Hepatocyte (in vitro differentiated cells): ENCODE data around the gene FLACC1. TPM values are rescaled to one million over a fixed set of nuclear protein-coding genes. Genes with fewer than 3 reads are reported as not detected.

Experiments used
- DNase-seq: peaks from one replicate; pipeline ENCODE4 v3.0.0-alpha.2; 2016; ENCODE audit warnings: low spot score
- H2AFZ ChIP-seq: fragments of 200-600 bp; sonication (generic); 2 replicates; pipeline ENCODE4 v1.6.0; 2016; ENCODE audit warnings: antibody characterized with exemption, mild to moderate bottlenecking
- H3K27ac ChIP-seq: fragments of 200-600 bp; sonication (generic); 2 replicates; pipeline ENCODE4 v1.5.1; 2016; ENCODE audit warnings: mild to moderate bottlenecking
- H3K27me3 ChIP-seq: fragments of 200-600 bp; sonication (generic); 2 replicates; pipeline ENCODE4 v1.6.1; 2016
- H3K36me3 ChIP-seq: fragments of 200-600 bp; sonication (generic); replicated peaks from 2 replicates; pipeline ENCODE4 v1.5.1; 2016; ENCODE audit warnings: low read depth; ENCODE audit not compliant: insufficient read depth
- H3K4me1 ChIP-seq: fragments of 200-600 bp; sonication (generic); 2 replicates; pipeline ENCODE4 v1.5.1; 2016; ENCODE audit warnings: mild to moderate bottlenecking, moderate library complexity; ENCODE audit not compliant: insufficient read depth
- H3K4me2 ChIP-seq: fragments of 200-600 bp; sonication (generic); 2 replicates; pipeline ENCODE4 v1.6.0; 2016
- H3K4me3 ChIP-seq: fragments of 200-600 bp; sonication (generic); 2 replicates; pipeline ENCODE4 v1.5.1; 2016; ENCODE audit warnings: mild to moderate bottlenecking
- H3K79me2 ChIP-seq: fragments of 200-600 bp; sonication (generic); 2 replicates; pipeline ENCODE4 v1.6.0; 2017; ENCODE audit warnings: mild to moderate bottlenecking
- H3K9me2 ChIP-seq: fragments of 200-600 bp; sonication (generic); replicated peaks from 2 replicates; pipeline ENCODE4 v1.6.0; 2017; ENCODE audit warnings: mild to moderate bottlenecking; ENCODE audit not compliant: insufficient read depth
- H3K9me3 ChIP-seq: fragments of 200-600 bp; sonication (generic); 2 replicates; pipeline ENCODE4 v1.5.1; 2016; ENCODE audit warnings: low read depth, mild to moderate bottlenecking
- H4K20me1 ChIP-seq: fragments of 200-600 bp; sonication (generic); 2 replicates; pipeline ENCODE4 v1.6.0; 2016; ENCODE audit warnings: mild to moderate bottlenecking; ENCODE audit not compliant: insufficient read depth, poor library complexity, severe bottlenecking
- EZH2 ChIP-seq: fragments of 200-600 bp; sonication (generic); IDR thresholded peaks from 2 replicates; pipeline ENCODE4 v1.6.1; 2016; ENCODE audit warnings: antibody characterized with exemption, mild to moderate bottlenecking, borderline replicate concordance
- EZH2phosphoT487 ChIP-seq: fragments of 200-600 bp; sonication (generic); IDR thresholded peaks from one replicate; pipeline ENCODE4 v1.6.1; 2018; ENCODE audit warnings: antibody characterized with exemption, mild to moderate bottlenecking, low read depth, moderate library complexity; ENCODE audit not compliant: unreplicated experiment, severe bottlenecking
- WGBS: methylation state at CpG from one replicate; pipeline ENCODE4 v1.1.6; 2016; ENCODE audit warnings: low lambda C conversion rate; ENCODE audit errors: missing lambda C conversion rate; 5-methylcytosine and 5-hydroxymethylcytosine counted together
- polyA plus RNA-seq: library from polyadenylated mRNA; unstranded; fragments of >200 nt; fragmentation: Nextera tagmentation; extraction: Ambion mirVana; gene quantifications from 2 replicates; pipeline ENCODE4 v1.2.1, GENCODE V29; 2016
- total RNA-seq: library from RNA; depleted of rRNA; stranded (reverse); fragments of >200 nt; gene quantifications from 2 replicates; pipeline ENCODE4 v1.2.3, GENCODE V29; 2014
- TF ChIP-seq, protein P1 (sequence below): fragments of 200-600 bp; sonication (generic); IDR thresholded peaks from 2 replicates; pipeline ENCODE4 v1.5.1; 2016; ENCODE audit warnings: antibody characterized with exemption, mild to moderate bottlenecking; ENCODE audit not compliant: poor library complexity

Gene FLACC1
- total and polyA plus RNA-seq, 2 experiments from 2014 or later: 0.34 to 0.80 TPM

DNA sequence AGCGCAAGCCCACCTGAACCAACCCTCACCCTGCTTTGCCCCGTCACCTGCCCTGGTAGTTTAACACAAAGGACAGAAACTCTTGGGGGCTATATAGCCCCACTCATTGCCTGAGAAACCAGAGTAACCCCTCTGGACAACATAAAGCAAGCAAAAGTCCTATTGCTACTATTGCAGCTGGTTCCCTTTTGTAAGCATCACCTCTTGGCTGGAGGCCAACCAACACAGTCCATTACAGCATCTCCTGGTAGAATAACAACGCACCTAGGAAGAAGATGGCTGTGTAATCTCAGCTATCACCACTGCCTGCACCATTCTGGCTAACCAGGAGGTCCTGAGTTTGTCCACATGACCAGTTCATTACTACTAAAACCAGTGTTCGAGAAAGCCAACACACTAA, 36.4 kb downstream of the FLACC1 start:
- H4K20me1 ChIP-seq: no peaks in the 10 kb centered on the region
- 95% methylated on average over 4 of the region's 4 CpGs for WGBS
- H3K79me2 ChIP-seq: no peaks in the 10 kb centered on the region
- TF ChIP-seq EZH2phosphoT487 (no peak), EZH2 (no peak)
- TF ChIP-seq, protein P1, sequence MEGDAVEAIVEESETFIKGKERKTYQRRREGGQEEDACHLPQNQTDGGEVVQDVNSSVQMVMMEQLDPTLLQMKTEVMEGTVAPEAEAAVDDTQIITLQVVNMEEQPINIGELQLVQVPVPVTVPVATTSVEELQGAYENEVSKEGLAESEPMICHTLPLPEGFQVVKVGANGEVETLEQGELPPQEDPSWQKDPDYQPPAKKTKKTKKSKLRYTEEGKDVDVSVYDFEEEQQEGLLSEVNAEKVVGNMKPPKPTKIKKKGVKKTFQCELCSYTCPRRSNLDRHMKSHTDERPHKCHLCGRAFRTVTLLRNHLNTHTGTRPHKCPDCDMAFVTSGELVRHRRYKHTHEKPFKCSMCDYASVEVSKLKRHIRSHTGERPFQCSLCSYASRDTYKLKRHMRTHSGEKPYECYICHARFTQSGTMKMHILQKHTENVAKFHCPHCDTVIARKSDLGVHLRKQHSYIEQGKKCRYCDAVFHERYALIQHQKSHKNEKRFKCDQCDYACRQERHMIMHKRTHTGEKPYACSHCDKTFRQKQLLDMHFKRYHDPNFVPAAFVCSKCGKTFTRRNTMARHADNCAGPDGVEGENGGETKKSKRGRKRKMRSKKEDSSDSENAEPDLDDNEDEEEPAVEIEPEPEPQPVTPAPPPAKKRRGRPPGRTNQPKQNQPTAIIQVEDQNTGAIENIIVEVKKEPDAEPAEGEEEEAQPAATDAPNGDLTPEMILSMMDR: no peak
- no peaks in the 10 kb centered on the region for H3K9me3 ChIP-seq
- no peak for DNase-seq
- no peaks in the 10 kb centered on the region for H3K27me3 ChIP-seq
- no peak overlapping the region for H2AFZ ChIP-seq
- no peaks in the 10 kb centered on the region for H3K36me3 ChIP-seq
- H3K27ac ChIP-seq: no peak overlapping the region
- H3K4me3 ChIP-seq: no peak overlapping the region
- no peaks in the 10 kb centered on the region for H3K4me1 ChIP-seq
- no peaks in the 10 kb centered on the region for H3K9me2 ChIP-seq
- no peak overlapping the region for H3K4me2 ChIP-seq

GRCh38 chr2:201320257-201320656, 36.9 kb downstream of the FLACC1 start:
- no peak overlapping the region for H3K4me3 ChIP-seq
- no peaks in the 10 kb centered on the region for H3K9me3 ChIP-seq
- no peaks in the 10 kb centered on the region for H3K4me1 ChIP-seq
- H2AFZ ChIP-seq: no peak overlapping the region
- no peak overlapping the region for H3K27ac ChIP-seq
- no peaks in the 10 kb centered on the region for H3K9me2 ChIP-seq
- DNase-seq: no peak
- H4K20me1 ChIP-seq: no peaks in the 10 kb centered on the region
- no peaks in the 10 kb centered on the region for H3K36me3 ChIP-seq
- H3K4me2 ChIP-seq: no peak overlapping the region
- WGBS: 86% methylated on average over 4 of the region's 4 CpGs
- TF ChIP-seq, protein P1: no peak
- TF ChIP-seq EZH2phosphoT487 (no peak), EZH2 (no peak)
- H3K79me2 ChIP-seq: no peaks in the 10 kb centered on the region
- no peaks in the 10 kb centered on the region for H3K27me3 ChIP-seq

DNA sequence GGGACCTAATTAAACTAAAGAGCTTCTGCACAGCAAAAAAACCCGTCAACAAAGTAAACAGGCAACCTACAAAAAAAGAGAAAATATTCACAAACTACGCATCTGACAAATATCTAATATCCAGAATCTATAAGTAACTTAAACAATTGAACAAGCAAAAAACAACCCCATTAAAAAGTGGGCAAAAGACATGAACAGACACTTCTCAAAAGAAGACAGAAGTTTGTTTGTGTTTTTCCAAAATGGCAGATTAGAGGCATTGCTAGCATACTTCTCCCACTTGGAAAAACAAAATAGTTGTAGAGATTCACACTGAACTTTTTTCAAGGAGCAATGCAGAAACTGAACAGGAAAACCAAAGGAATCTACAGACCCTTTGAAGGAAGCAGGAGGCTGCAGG, 37.6 kb downstream of the FLACC1 start:
- no peak overlapping the region for H3K4me3 ChIP-seq
- WGBS: 74% methylated on average over 2 of the region's 2 CpGs
- H3K27me3 ChIP-seq: no peaks in the 10 kb centered on the region
- no peaks in the 10 kb centered on the region for H3K4me1 ChIP-seq
- no peak for DNase-seq
- TF ChIP-seq EZH2 (no peak), EZH2phosphoT487 (no peak)
- TF ChIP-seq, protein P1: no peak
- H2AFZ ChIP-seq: no peak overlapping the region
- H3K9me3 ChIP-seq: no peaks in the 10 kb centered on the region
- H3K79me2 ChIP-seq: no peaks in the 10 kb centered on the region
- H4K20me1 ChIP-seq: no peaks in the 10 kb centered on the region
- H3K9me2 ChIP-seq: no peaks in the 10 kb centered on the region
- no peaks in the 10 kb centered on the region for H3K36me3 ChIP-seq
- H3K4me2 ChIP-seq: no peak overlapping the region
- H3K27ac ChIP-seq: no peak overlapping the region

DNA sequence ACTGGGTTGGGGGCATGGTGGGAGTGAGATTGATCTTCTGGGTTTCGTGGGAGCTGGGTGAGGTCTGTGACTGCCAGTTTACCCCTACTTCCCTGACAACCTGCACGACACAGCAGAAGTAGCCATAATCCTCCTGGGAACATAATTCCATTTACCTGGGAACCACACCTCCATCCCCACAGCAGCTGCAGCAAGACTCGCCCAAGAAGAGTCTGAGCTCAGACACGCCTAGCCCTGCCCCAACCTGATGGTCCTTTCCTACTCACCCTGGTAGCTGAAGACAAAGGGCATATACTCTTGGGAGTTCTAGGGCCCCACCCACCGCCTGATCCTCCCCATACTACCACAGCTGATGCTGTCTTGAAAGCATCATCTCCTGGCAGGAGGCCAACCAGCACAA, 43.8 kb downstream of the FLACC1 start:
- Histone ChIP-seq H3K4me3 (no peak overlapping the region), H3K27ac (no peak overlapping the region), H3K79me2 (no peaks in the 10 kb centered on the region), H4K20me1 (no peaks in the 10 kb centered on the region), H2AFZ (no peak overlapping the region), H3K4me2 (no peak overlapping the region), H3K9me2 (no peaks in the 10 kb centered on the region), H3K27me3 (no peaks in the 10 kb centered on the region), H3K4me1 (no peaks in the 10 kb centered on the region), H3K36me3 (no peaks in the 10 kb centered on the region), H3K9me3 (no peaks in the 10 kb centered on the region)
- 81% methylated on average over 5 of the region's 5 CpGs for WGBS
- DNase-seq: no peak
- TF ChIP-seq EZH2 (no peak), EZH2phosphoT487 (no peak)
- TF ChIP-seq, protein P1: no peak
